ENCODE measurements around the gene ERN1.

Gene ERN1

DNA sequence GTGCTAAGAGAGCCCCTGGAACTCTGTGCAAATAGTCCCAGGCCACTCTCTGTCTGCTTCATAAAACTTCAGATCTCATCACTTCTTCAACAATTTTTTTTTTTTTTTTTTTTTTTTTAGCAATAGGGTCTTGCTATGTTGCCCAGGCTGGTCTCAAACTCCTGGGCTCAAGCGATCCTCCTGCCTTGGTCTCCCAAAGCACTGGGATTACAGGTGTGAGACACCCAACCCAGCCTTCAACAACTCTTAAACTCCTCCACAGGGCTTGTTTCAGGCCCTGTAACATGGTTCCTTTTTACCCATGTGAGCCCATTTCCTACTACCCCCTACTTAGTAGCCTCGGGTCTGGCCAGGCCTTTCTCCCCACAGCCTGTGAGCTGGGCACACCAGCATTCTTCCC lies 70.2 kb downstream of the ERN1 start:
- no peak for DNase-seq (ENCODE audit: low read depth)

DNA sequence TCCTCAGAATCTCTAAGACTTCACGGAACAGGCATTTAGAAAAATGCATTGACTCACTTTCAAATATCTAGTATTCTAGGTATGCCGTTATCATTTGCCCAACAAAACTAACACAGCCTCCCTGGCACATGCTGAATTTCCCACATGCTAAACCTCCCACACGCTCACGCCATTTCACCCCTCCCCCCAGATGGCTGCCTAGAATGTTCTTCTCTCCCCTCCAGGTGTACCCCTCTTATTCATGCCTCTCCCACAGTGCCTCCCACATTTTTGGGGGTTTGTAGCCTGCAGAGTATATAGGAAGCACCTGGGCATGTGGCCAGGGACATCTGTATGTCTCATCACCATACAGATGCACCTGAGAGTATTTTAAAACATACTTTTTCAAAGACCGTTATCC lies 71.3 kb downstream of the ERN1 start:
- no peak for DNase-seq (ENCODE audit: low read depth)

DNA sequence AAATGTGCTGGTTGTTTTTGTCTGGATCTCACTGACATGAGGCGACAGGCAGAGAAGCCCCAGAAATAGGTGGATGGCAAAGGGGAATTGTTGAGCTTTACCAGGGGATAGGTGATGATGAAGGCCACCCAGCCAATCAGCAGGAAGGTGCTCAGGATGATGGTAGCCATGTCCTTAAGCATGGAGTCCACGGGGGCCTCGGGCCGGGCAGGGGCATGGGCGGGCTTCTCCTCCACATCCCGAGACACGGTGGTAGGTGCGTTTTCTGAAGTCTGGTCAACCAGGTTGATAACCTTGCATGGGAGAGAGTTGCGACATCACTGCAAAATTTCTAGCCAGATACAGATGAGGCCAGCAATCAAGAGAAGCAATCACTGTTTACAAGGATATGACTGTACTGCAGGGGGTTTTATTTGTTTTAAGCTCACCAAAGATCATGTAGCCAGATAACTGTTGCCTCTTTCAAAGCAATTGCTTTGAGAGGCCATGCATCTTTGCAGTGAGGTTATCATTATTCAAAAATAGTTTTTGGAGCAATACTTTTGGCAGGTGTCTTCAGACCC lies 72.2 kb downstream of the ERN1 start:
- no peak for DNase-seq (ENCODE audit: low read depth)

DNA sequence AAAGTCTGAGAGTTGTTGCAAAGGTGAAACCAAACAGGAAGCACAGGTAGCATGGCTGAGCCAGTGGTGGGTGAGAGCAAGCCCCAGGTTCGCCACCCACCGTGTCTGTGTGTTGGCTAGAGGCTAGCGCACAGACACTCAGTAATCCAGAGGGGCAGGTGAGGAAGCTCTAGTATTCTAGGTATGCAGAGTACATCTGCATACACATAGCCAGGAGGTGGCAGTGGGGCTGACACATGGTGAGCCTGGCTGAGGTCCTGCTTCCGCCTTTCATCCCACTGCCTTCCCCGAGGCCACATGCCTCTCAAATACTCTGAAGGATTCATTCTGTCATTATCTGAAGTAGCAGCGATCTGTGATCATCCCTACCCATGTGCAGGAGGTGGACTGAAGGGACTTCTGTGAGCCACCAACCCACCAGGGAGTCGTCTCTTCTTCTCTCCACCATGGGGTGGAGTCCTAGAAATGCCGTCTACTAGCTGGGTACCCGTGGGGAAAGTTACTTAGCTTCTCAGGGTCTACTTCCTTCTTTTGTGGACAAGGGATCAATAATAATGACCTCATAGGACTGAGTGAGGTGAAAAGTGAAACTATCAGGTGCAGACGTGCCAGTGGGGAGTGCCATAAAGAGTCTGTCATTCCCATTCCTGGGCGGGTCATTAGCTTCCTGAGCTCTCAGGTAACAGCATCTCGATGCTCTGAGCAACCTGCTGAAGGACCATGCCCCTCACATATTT lies 73.5 kb downstream of the ERN1 start:
- no peak for DNase-seq (ENCODE audit: low read depth)

DNA sequence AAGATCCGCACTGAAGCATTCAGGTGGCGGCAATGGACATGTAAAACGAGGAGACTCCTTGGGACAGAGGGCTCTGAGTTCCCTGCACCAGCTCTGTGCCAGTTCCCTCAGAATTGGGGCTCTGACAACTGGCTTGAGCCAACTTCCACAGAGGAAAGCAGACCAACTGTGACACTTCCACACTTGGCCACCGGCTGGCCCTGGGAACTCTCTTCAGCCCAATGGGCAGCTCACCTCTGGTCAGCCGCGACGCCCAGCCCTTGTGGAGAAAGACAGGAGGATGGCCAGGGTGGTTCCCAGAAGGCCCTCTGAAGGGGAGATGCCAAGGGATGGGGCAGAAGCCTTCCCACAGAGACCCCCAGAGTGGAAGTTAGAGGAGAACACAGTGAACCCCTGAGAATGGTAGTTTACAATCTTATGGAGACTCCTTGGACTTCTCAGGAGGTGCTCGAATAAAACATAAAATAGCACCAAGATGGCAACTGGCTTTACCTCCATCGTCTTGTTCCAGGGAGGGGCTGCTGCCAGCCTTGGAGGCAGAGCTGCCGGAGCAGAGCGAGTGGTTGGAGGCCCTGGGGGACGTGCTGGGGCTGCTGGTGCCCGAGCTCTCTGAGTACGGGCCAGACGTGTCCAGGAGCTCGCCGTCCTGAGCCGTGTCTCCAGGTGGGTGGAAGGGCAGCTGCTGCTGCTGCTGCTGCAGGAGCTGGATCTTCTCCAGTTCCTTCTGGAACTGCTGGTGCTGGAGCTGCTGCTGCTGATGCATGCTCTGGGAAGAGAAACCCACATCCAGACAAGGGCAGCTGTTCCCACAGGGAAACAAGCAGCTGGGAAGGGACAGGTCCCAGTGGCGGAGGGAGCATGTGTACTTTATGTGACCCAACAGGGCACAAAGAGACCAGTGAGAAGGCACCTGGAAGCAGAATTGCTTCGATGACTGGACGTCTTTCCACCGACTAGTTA lies 74.5 kb downstream of the ERN1 start:
- no peak for DNase-seq (ENCODE audit: low read depth)

DNA sequence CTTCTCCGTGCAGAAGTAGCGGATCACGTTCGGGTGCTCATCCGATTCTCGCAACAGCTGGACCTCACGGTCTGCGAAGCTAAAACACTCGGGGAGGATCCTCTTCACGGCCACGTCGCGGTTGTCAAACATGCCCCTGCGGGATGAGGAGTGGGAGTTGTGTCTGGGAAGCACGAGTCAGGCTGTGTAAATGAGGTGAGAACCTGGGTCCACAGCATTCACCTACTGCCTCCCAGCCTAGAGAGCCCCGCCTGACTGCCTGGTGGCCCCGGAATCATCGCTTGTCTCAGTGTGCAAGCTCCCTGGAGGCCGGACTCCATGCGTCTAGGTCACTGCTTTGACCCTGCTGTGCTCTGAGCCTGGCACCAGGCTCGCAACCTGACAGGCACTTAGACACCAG lies 75.6 kb downstream of the ERN1 start:
- DNase-seq (ENCODE audit: low read depth), result no peak

DNA sequence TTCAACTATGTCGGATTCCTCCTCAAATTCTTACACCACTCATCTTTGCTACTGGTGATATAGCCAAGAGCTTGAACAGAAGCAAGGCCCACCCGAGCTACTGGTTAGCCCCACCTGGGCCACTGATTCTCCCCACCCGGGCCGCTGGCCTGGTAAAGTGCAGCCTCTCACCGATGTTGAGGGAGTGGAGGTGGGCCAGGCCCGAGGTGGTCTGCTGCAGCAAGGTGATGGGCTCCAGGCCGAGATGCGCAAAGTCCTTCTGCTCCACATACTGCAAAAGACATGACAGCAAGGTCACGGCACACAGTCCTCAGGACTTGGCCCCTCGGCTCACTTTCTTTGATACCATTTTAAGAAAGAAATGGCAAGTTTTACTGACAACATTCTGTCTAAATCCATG lies 76.8 kb downstream of the ERN1 start:
- no peak for DNase-seq (ENCODE audit: low read depth)

DNA sequence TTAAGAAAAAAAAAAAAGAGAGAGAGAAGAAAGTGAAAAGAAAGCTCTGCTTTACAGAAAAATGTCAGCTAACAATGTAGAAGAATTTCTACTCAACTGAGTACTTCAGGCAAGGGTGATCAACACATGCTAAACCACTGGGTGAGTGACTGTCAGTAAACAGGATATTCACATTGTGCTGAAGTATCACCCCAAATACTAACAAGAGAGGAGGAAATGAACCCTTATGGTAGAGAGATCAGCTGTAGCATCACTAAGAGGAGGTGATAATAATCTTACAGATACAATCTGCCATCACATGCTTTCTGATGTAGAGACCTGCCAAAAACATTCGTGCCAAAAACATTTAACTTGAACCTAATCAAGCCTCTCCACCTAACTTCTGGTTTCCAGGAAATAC lies 78.8 kb downstream of the ERN1 start:
- no peak for DNase-seq (ENCODE audit: low read depth)

DNA sequence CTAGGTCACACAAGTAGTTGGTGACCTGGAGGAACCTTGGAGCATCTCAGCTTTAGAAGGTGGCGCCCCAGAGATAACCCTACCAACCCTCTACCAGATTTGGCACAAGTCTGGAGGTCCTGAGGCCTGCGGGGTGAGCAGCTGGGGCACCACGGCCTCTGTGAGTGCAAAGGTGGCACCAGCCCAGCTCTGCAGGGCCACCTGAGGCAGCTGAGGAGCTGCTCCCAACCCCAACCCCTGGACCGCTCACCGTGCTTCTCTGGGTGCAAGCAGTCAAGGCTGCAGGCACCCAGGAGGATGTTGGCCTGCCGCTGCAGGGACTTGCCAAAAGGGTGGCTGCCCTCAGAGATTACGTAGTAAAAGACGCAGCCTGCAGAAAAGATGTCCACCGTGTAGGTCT lies 81.1 kb downstream of the ERN1 start:
- no peak for DNase-seq (ENCODE audit: low read depth)

DNA sequence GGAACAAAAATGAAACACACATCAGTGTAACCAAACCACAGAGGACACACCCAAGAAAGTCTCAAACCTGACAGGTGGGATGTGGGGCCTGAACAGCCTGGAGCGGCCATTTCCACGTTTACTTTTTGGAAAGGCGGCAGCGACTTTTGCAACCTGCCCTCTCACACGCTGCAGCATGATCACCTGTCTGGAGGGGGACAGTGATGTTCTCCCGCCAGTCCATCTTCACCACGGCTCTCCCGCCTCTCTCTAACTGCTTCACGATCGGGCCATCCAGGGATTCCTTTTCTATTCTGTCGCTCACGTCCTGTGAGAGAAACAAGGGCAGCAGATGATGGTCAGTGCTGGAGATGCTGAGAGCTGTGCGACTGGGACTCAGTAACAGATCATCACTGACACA lies 84.8 kb downstream of the ERN1 start:
- no peak for DNase-seq (ENCODE audit: low read depth)

DNA sequence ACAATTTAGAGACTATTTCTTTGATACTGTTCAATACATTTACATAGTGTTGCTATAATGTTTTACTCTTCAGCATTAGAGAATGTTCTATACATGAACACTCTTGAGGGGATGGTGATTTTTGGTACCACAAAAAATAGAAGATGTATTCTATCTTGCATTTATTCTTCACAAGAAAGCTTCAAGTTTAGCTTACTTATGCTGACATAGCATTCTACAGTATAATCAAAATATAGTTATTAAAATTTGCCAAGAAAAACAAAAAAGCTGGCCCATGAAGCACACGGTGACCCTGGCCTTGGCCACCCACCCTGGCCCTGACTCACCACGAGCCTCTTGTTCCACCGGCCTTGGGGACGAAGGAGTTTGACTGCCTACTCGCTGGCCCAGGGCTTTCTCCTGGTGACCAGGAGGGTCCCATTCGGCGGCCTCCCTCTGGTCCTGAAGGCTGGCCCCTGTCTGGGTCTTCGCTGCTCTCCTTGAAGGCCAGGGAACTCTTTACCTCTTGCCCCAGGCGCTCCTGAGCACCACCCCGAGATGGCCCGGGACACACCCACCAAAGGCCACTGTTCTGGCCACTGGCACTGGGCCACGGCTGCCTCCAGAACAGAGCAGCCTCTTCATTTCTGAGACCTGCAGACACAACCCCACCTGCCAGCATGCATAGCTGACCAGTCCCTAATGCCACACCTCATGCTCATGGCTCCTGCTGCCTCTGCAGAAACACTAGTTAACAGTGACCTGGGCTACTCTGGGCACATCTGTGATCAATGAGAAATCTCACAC lies 87.1 kb downstream of the ERN1 start:
- no peak for DNase-seq (ENCODE audit: low read depth)

DNA sequence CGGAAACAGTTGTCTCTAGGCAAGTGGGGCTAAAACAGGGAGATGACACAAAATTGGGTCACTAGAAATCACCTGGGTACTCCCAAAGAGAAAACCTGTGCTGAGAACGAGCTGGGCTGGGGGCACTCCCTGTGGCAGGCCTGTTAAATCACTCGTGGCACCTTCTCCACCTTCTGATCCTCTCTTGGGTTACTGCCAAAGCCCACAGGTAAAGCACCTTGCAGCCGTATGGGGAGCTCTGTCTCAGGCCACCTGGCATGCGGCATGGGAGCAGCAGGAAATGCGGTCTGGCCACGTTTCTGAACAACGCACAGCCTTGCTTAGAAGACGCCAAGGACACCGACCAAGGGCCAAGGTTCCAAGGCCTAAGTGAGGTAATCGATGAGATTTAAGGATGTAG lies 88.0 kb downstream of the ERN1 start:
- no peak for DNase-seq (ENCODE audit: low read depth)

DNA sequence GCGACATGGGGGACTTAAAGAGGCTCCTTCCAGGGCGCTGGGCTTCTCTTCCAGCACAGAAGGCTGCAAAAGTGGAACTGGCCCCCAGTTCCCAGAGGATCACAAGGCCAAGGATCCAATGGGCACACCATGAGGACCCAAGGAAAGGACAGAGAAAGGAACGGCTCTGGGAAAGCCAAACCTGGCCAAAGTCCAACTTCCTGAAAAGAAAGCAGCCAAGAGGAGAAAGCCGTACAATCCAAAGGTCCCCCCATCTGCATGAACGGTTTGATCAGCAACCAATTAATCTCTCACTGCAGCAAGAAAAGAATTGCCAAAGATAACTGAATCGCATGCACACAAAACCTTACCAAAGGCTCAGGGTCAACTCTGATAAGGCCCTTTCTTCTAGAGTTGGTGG lies 89.7 kb downstream of the ERN1 start:
- no peak for DNase-seq (ENCODE audit: low read depth)

DNA sequence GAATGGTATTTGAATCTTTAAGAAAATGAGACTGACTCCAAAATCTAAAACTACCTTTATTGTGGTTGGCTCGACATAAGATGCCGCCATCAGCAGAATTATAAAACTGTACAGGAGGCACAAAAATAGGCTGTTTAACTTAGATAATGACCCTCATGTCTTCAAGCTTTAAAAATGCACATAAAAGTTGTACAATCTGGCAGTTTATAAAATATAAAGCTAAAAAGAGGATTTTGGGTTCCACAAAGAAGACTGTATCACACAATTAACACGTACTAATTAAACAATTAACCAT lies 90.9 kb downstream of the ERN1 start:
- no peak for DNase-seq (ENCODE audit: low read depth)

DNA sequence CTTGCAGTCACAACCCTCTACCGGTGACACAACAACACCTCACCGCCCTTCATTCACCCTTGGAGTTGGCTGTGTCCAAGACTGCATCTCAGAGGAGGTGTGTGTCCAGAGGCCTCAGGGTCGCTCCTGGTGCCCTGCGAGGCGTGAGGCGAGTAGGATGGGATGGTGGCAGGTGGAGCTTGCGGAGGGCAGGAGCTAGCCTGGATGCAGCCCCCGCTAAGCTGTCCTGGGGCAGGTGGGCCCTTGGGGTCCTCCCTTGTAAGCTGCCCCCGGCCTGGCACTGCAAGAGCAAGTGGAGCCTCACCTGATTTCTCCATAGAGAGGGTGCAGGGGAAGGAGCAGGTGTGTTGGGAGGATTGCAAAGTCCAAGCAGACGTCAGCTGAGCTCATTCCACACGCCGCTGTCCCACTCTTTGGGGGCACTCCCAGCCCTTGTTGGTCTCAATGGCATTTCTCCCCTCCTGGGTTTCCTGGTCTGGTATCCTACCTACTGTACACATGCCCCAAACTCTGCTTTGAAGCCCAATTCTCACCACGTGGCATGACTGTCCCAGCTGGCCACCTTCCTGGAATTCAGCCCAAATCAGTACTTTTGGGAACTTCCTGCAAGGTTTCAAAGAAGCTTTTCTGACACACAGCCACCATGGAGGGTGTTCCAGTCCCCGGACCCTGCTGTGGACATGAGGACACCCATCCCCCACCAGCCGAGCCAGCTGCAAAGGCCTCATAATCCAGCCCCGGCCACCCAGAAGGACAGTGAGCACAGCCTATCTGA lies 91.4 kb downstream of the ERN1 start:
- DNase-seq (ENCODE audit: low read depth), result no peak

DNA sequence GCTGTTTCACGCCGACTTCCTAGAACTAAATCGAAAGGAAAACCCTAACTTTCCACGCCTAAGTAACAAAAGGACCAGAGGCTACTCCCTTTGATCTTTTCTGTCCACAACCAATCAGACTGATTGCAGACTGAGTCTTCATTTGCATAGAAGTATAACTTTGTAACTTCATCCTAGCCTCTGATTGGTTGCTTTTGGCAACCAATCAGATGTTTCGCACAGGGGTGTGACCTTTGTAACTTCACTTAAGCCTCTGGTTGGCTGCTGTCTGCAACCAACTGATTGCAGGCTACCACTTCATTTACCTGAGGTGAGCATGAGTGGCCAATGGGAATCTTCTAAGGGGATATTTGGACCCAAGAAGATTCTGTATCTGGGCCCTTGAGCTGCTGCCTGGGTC lies 92.1 kb downstream of the ERN1 start:
- DNase-seq (ENCODE audit: low read depth), result no peak

DNA sequence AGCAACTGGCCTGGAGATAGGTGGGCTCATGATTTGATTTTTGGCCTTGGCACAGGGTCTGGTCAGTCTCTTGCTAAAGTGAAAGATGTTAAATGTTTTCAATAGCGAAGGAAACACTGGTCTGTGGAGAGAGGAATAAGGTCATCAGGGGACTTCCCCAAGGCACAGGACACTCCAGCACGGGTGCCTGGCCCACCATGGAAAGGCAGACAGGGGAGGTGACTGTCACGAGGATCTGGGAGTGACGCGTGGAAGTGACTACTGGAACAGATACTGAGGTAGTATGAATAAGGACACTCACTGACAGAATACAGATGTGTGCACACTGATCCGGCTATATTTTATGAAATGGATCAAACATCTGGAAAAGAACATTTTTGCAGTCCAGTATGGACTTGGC lies 92.8 kb downstream of the ERN1 start:
- no peak for DNase-seq (ENCODE audit: low read depth)

DNA sequence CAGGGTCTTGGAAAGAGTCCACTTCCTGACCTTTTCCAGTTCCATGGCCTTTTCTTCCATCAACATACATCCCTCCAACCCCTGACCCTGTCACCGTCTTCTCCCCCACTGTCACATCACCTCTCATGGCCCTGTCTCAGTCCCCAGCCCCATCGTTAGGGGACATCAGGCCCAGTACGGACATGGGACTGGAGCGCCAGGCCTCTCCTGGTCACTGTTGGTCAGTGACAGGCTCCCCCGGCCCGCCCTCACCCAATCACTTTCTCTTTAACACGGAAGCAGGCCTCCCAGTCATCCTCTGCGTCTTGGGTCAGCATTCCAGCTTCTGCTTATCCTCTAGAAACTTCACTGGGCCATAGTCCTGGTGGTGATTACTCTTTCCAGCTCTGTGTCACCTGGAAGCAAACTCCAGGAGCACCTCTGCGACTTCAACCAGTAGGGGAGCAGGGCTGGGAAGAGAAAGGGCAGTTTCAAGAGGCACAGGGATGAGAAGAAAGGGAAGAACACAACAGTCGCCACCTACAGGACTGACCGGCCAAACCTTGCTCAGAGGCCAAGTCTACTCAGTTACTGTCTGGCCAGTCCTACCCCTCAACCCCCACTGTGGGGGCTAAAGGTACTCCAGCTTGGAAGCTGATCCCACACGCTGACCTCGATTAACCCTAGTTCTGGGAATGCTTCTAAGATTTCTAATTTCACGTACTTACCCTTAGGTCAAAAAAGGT lies 93.6 kb downstream of the ERN1 start:
- no peak for DNase-seq (ENCODE audit: low read depth)

DNA sequence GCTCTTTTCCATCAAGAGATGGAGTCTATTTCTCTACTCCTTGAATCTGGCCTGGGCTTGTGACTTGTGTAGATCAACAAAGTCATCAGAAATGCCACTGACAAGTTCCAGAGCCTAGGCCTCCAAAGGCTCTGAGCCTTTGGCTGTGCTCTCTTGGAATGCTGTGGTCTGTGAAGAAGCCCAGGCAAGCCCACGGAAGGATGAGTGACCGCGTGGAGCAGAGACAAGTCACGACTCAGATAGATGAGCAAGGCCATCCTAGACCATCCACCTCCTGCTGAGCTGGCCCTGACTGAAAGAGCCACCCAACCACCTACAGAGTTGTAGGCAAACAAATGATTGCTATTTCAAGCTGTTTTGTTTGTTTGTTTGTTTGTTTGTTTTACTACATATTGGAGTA lies 97.9 kb downstream of the ERN1 start:
- no peak for DNase-seq (ENCODE audit: low read depth)

DNA sequence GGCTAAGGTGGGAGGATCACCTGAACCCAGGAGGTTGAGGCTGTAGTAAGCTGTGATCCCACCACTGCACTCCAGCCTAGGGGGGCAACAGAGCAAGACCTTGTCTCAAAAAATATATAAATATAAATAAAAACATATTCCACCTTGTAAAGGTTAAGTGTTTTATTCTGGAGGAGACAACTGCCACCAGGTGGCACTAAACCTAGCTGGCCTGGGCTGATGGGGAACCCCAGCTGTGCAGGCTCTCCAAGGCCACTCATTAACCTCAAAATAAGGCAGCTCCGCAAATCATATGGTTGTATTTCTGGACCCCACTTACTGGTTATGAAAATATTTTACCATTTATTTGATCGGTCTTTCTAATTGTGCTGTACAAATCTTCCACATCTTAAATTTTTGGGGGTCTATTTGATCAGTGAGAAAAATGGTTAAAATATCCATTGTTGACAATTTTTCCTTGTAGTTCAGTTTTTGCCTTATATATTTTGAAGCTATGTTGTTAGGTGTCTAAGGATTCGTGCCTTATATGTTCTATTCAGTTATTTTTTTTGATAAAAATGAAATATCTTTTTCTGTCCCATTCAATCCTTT lies 101.0 kb downstream of the ERN1 start:
- peak; percentile 51 for DNase-seq (ENCODE audit: low read depth)
